Measurements from ENCODE around the gene JAG1. TPM values are rescaled to one million over a fixed set of nuclear protein-coding genes. Genes with fewer than 3 reads are reported as not detected.

Gene JAG1
- total RNA-seq, 1 donor from 2014 or later, result 96.7 TPM

- no peak for DNase-seq (ENCODE audit: low spot score)
Measured at GRCh38 chr20:10653599-10654249, 20.1 kb downstream of the JAG1 start.

GRCh38 chr20:10652660-10653261 lies 21.0 kb downstream of the JAG1 start:
- no peak for DNase-seq (ENCODE audit: low spot score)

- peak; percentile 64 for DNase-seq (ENCODE audit: low spot score)
Measured at GRCh38 chr20:10652185-10652584, 21.6 kb downstream of the JAG1 start.

- DNase-seq (ENCODE audit: low spot score), result peak; percentile 47
Measured at GRCh38 chr20:10651227-10651990, 22.4 kb downstream of the JAG1 start.

GRCh38 chr20:10649797-10650160 lies 24.0 kb downstream of the JAG1 start:
- no peak for DNase-seq (ENCODE audit: low spot score)

GRCh38 chr20:10649080-10649796 lies 24.6 kb downstream of the JAG1 start:
- DNase-seq (ENCODE audit: low spot score), result no peak

- DNase-seq (ENCODE audit: low spot score), result peak; percentile 0
Measured at GRCh38 chr20:10648651-10649050, 25.1 kb downstream of the JAG1 start.

- no peak for DNase-seq (ENCODE audit: low spot score)
Measured at GRCh38 chr20:10647909-10648308, 25.9 kb downstream of the JAG1 start.

GRCh38 chr20:10647471-10647870 lies 26.3 kb downstream of the JAG1 start:
- no peak for DNase-seq (ENCODE audit: low spot score)

GRCh38 chr20:10646886-10647420 lies 26.8 kb downstream of the JAG1 start:
- DNase-seq (ENCODE audit: low spot score), result peak; percentile 60

GRCh38 chr20:10646006-10646405 lies 27.8 kb downstream of the JAG1 start:
- no peak for DNase-seq (ENCODE audit: low spot score)

GRCh38 chr20:10645205-10645570 lies 28.6 kb downstream of the JAG1 start:
- DNase-seq (ENCODE audit: low spot score), result no peak

GRCh38 chr20:10644458-10645204 lies 29.2 kb downstream of the JAG1 start:
- no peak for DNase-seq (ENCODE audit: low spot score)

- DNase-seq (ENCODE audit: low spot score), result no peak
Measured at GRCh38 chr20:10643560-10643873, 30.3 kb downstream of the JAG1 start.

- no peak for DNase-seq (ENCODE audit: low spot score)
Measured at GRCh38 chr20:10642856-10643559, 30.8 kb downstream of the JAG1 start.

- DNase-seq (ENCODE audit: low spot score), result no peak
Measured at GRCh38 chr20:10641893-10642292, 31.9 kb downstream of the JAG1 start.

GRCh38 chr20:10641467-10641866 lies 32.3 kb downstream of the JAG1 start:
- DNase-seq (ENCODE audit: low spot score), result no peak

- no peak for DNase-seq (ENCODE audit: low spot score)
Measured at GRCh38 chr20:10640897-10641296, 32.9 kb downstream of the JAG1 start.

- DNase-seq (ENCODE audit: low spot score), result no peak
Measured at GRCh38 chr20:10639737-10640556, 33.9 kb downstream of the JAG1 start.

Measured in mesenteric fat pad (tissue), 1 donor.